IMR-90 (cell line): Measurements from ENCODE around the gene OSBPL6.

ENCODE experiments used
- BHLHE40 ChIP-seq: fragments of 150-350 bp; IDR thresholded peaks from 2 replicates; pipeline ENCODE4 v1.6.1; 2016; ENCODE audit warnings: mild to moderate bottlenecking, low read depth, low read length
- CEBPB ChIP-seq: IDR thresholded peaks from 2 replicates; pipeline ENCODE4 v1.6.1; 2012; ENCODE audit warnings: low read depth, low read length, improper control_type of control experiment
- CTCF ChIP-seq: conservative IDR thresholded peaks from 2 replicates; pipeline ENCODE4 v1.5.1; 2012; ENCODE audit warnings: mild to moderate bottlenecking, low read depth, low read length, improper control_type of control experiment
- MAZ ChIP-seq: IDR thresholded peaks from 2 replicates; pipeline ENCODE4 v1.6.1; 2012; ENCODE audit warnings: low read depth, mild to moderate bottlenecking, low read length, improper control_type of control experiment, moderate library complexity, borderline replicate concordance
- POLR2A ChIP-seq: IDR thresholded peaks from 2 replicates; pipeline ENCODE4 v1.6.1; 2012; ENCODE audit warnings: mild to moderate bottlenecking, low read depth, low read length
- RAD21 ChIP-seq: IDR thresholded peaks from 2 replicates; pipeline ENCODE4 v1.6.1; 2012; ENCODE audit warnings: low read length, improper control_type of control experiment
- RFX5 ChIP-seq: IDR thresholded peaks from 2 replicates; pipeline ENCODE4 v1.8.0; 2012; ENCODE audit warnings: low read depth, mild to moderate bottlenecking, low read length, moderate library complexity
- SMC3 ChIP-seq: fragments of 150-350 bp; IDR thresholded peaks from 2 replicates; pipeline ENCODE4 v1.6.1; 2016; ENCODE audit warnings: low read depth, mild to moderate bottlenecking, antibody characterized with exemption, low read length, moderate library complexity
- USF2 ChIP-seq: fragments of 150-350 bp; IDR thresholded peaks from 2 replicates; pipeline ENCODE4 v1.6.1; 2017; ENCODE audit warnings: mild to moderate bottlenecking, antibody characterized with exemption, low read length, low read depth

- TF ChIP-seq USF2 (no peak), CTCF (no peak), POLR2A (no peak), BHLHE40 (no peak), RAD21 (no peak), SMC3 (no peak), CEBPB (no peak), MAZ (no peak), RFX5 (no peak)
Observed at GRCh38 chr2:178335230-178335629, 140.9 kb downstream of the OSBPL6 start.
